ENCODE results near the gene PLXDC2.

- TF ChIP-seq CTCF (conservative IDR thresholded peaks at IDR 0.05; ENCODE audit: low read length) (no peak), EZH2phosphoT487 (IDR thresholded peaks at IDR 0.05; ENCODE audit: borderline replicate concordance) (no peak)
Measured at GRCh38 chr10:20185116-20185515, 368.9 kb downstream of the PLXDC2 start.

All from Loucy (cell line).